Fibroblast of peridontal ligament (primary cell): Measurements from ENCODE around the gene ERBB4.
"Not testable (repeated sequence)": the region's sequence is repeated elsewhere in the genome, so short reads cannot be mapped to it uniquely, and the experiment has no call there.

Experiments used
- DNase-seq: peaks from one replicate; pipeline ENCODE4 v3.0.0-alpha.2; 2010; ENCODE audit errors: extremely low read depth

The ERBB4 gene

DNA sequence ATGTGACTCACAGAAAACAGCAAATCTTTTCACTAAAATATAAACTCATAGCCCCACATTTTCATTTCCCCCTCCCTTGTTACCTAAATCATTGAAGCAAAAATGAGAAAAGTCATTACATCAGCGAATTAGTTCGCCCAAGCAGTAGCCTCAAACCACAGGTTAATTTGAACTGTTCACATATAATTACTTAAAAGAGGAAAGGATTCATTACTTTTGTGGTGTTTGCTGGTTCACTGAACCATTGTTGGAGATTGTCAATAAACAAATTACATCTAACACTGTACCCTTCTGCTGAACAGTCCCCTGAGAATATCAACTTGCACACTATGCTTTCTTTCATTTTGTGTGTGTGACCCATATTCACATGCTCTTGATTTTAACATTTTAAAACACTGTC lies 238.7 kb downstream of the ERBB4 start:
- DNase-seq: no peak

DNA sequence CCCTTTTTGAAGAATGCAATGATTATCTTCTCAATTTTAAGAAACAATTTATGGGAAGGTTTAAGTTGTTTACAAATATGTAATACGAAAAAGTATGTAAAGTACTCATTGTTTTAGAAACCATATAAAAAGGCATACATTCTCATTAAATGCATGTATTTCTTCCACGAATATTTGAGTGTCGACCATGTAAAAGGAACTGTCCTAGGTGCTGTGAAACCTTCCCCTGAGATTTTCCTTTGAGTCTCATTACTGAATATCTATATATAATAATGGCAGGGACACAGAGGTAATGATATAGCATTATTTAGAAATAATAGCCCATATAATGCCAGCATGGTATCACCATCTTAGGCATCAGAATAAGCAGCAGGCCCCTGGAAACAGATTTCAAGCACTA lies 239.3 kb downstream of the ERBB4 start:
- DNase-seq: no peak

DNA sequence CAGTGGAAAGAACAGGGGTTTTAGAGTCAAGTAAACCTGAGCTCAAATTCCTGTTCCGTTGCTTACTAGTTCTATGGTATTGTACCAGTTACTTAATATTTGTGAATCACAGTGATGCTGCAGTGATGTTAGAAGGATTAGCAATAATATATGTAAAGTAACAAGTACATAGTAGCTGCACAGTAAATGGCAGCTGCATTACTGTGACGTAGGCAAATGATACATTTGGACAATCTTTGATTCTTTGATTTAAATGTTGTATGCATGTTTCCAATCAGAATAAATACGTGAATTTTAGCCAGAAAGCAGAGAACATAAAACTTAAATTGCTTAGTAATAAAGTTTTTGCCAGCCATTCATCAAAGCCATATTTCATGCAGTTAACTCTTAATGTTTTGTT lies 243.0 kb downstream of the ERBB4 start:
- DNase-seq: no peak

DNA sequence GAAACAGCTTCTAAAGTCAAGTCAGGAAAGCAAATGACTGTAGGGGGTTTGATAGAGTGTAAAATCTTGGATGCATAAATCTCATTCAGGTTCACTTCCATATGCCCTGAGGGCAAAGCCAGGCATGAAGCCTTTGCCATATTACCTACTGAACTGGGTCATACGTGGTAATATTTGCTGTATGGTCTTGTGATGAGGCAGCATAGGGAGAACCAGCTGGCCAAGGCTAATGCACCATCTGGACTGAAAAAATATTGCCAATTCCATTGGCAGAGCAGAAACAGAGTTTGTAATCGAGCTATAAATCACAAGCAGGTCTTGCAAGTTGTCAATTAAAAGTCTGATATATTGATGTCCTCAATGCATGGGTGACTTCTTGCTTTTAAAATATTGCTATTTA lies 243.8 kb downstream of the ERBB4 start:
- no peak for DNase-seq

DNA sequence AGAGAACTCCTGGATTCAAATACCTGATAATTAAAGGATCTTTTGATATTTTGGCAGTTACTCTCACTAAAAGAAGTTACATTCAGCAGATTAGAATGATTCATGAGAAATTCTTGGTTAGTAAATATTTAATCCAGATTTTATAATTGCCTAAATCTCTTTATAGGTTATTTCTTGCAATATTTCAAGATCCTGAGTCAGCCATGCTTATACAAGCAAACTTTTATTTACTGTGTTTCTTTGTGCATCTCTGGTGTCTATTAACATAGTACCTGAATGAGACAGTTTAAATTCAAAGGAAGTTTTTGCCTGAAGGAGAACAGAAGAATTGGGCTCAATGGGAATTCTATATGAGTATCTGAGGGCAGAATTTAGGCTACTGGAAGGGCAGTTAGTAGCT lies 249.3 kb downstream of the ERBB4 start:
- DNase-seq: no peak

DNA sequence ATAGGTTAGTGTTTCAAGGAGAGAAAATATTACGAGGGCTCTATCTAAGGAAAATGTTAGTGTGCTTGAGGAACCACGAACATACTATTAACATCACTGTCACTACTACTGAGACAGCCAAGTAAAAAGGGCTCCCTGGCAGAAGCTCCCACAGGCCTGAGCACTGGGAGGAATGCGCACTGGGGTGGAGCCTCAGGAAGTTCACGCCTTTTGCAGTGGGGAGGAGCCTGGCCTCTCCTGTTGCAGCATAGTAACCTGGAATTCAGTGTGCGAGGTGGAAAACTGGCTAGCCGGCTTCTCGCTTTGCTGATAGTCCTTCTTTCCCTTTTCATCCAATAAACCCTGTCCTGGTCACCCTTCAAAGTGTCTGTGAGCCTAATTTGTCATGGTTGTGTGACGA lies 250.3 kb downstream of the ERBB4 start:
- DNase-seq: no peak

DNA sequence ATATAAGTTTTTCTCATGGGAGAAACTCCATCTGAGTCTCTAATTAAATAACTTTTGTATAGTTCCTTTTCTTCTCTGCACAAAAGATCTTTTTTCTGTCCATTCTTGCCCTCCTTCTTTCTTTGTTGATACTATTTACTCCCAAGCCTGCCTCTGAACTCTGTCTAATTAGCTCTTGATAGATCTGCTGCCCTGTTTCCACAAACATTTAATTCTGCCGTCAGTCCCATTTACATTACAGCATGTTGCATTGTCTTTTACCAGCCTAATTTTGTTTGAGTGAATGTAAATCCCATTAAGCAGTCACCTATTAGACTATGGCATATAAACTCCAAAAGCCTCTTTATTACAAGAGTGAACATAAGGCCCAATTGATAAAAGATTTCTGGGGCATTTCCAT lies 254.4 kb downstream of the ERBB4 start:
- DNase-seq: no peak

DNA sequence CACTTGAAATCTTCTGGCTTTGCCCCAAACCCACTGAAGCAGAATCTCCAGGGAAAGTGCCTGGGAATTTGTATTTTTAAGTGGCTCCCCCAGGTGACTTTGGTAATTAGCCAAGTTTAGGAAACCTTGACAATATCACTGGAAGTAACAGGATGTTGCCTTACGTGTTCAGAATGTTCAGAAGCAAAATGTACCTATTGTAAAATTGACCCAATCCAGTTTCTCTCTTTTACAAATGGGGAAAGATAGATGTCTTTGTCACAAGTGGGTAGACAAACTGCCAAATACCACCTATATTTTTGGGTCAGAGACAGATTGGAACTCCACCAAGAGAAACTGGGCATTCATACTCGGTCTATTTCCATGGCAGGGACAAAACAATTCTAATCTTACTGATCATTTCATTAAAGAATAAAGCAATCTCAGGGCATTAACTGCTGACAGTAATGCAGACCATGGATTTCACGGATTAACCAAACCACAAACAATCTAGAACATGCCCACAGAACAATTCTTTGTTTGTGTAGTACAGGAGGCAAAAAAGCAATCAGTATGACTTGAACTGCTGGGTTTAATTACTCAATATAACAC lies 255.8 kb downstream of the ERBB4 start:
- no peak for DNase-seq

DNA sequence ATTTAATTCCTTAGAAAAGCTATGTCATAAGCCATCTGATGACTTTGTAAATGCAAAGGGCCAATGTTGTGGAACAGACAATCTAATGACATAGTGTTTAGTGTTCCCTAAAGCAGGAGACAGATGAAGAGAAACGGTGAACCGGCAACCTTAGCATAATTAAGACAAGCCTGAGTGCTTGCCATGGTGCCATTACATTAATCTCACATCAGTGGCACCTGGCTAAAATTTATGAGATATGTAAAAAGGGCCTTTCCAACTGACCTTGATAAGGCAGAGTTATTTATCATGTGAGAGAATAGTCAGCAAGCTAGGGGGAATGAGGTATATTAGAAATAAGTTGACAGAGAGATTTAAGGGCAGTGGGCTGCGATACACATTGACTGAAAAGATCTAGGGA lies 261.8 kb downstream of the ERBB4 start:
- DNase-seq: no peak

DNA sequence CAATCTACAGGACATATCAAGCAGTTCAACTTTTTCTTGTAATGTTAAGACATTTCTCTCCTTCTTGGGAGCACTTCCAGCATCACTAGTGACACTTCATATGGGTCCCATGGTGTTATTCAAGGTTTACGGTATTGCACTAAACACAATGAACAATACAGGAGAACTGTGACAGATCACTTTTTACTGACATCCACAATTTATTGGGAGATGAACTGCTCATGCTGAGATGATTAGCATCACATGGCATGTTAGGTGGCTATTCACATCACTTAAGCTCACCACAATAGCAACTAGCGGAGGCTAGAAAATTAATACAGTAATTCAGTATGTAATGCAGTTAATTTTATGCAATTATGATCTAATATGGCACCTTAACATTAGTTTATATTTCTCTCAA lies 264.4 kb downstream of the ERBB4 start:
- DNase-seq: no peak

DNA sequence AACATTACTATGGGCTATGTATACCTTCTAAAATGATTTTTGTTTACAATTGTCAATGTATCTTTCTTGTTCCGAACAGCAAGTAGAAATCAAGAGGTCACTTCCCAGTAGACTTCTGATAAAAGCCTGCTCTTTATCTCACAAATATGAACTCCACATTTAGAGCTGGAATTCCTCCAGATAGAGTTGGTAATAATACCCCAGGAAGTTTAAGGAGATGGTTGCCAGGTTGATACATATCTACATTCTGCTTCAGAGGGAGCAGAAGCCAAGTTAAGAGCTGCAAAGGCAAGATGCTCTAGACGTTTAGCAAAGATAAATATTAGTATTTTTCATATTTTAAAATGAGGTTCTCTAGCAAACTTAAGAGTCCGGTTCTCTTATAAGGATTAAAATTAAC lies 267.0 kb downstream of the ERBB4 start:
- no peak for DNase-seq

DNA sequence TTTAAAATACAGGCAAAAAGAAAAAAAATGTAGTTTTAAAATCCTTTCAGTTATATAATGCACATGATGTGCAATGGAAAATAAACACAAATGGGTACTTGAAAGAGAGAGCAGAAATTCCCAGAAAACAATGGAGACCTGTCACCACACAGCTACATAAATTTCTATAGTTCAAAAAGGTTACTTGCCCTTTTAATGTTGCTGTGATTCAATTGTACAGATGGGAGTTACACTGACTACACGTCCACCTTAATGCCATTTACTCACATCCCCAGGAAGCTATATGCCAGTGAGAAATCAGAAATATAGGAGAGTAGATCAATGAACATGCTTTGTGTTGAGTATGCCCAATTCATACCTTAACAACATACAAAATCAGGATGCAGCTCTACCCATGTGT lies 269.6 kb downstream of the ERBB4 start:
- DNase-seq: no peak

DNA sequence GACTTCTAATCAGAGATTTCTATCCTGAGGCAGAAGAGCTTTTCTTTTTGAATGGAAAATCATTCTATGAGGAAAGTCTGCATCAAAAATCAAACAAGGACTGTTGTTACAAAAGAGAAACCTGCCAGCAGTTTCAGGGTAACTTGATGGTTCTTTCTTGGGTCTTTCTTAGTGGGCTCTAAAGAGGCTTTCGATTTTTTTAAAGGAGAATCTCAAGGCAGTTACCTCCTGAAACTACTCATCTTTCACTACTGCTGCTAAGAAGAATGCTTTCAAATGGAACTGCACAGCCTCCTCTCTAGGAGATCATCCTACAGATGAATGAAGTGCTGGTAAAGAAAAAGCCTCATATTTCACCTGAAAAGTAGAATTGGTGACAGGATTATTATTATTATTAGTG lies 272.3 kb downstream of the ERBB4 start:
- no peak for DNase-seq

DNA sequence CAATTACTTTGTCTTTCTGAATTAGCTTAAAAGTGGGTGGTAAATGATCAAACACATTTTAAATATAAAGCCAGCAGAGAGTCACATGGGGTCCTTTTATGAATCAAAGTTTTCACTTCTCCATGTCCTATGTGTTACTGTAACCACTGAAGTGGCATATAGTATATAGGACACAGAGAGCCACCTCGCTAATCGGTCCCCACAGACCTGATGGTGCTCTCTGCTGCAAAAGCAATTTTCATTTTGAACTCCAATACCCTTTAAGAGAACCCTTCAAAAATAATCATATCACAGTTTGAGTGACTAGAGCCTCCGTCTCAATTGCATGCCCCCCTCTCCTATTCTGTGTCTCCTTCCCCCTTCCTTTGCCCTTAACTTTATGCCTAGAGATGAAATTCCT lies 272.8 kb downstream of the ERBB4 start:
- DNase-seq: no peak

DNA sequence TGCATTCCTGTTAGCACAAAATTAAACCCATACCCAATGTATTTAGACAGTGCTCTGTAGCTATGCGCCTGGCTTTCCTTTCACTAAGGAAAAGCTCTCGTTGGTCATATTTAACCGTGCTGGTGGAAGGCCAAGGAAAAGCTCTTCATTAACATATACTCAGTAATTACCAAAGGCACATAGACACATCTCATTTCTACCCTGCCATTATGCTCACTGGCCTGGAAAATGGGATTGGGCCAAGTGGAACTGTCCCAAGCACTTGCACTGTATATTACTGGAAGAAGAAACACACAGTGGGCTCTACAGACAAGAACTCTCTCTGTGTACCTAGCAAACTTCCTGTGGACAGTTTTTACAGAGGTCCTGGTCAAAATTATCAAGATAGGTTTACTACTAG lies 274.4 kb downstream of the ERBB4 start:
- DNase-seq: no peak

DNA sequence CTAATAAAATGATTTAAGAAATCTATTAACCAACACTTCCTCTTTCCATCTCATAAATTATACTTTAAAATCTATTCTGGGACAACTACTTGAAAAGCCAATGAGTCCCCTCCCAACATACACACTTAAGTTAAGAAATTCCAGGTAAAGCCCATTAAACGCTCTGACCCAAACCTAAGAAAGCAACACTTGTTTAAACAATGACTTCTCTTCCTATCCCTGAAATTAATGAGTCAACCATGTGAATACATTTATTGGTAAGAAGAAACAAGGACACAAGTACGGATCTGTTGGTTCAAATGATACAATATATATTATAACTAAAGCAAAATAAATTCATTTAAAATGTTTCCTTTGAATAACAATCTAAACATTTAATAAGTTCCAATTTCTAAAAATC lies 279.4 kb downstream of the ERBB4 start:
- no peak for DNase-seq

DNA sequence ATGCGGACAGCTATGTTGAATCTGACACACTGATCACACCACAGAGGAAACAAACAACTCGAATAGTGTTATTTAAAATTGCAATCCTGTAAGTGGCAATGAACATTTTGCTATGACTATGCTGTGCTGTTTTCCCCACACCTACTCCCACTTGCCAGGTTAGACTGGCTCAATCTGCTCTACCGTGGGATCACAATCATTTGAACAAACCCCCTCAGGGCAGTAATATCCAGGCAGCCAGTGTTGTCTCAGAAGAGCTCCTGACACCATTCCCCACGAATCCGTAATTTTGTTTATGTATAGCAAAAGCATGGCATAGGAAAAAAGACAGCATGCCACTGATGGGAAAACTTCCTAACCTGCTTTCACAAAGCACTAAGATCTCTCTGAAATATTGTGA lies 284.3 kb downstream of the ERBB4 start:
- DNase-seq: no peak

DNA sequence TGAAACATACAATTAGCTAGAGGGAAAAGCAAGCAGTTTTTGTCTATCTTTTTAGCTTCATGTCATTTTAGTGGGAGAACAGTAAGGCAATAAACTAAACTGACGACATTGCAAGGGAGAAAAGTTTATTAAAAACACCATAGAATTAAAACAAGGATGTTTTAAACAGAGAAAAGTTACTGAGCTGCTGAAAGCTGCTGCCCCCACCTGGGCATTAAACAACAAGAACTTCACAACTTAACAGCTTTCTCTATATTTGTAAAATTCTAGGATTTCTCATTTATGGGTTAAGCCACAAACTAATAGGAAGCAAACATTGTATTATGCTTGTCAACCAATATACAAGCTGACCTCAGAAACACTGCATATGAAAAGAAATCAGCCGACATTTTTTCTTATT lies 289.2 kb downstream of the ERBB4 start:
- peak; percentile 76 for DNase-seq

DNA sequence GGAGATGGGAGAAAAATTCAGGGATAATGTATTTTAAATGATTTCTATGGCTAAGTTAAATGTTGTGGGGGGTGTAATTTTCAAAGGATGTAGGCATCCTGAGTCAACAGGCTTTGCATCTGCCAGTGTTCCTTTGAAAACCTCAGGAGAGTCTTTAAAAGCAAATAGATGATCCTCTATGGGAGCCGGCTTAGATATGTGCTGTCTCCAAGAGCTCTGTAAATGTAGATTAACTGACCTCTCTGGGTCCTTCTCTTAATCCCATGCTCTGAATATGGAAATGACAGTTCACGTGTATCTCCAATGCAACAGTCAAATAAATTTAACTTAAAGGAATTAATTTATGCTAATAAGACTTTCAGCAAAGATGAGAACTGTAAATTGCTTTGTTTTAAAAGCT lies 292.7 kb downstream of the ERBB4 start:
- DNase-seq: no peak

DNA sequence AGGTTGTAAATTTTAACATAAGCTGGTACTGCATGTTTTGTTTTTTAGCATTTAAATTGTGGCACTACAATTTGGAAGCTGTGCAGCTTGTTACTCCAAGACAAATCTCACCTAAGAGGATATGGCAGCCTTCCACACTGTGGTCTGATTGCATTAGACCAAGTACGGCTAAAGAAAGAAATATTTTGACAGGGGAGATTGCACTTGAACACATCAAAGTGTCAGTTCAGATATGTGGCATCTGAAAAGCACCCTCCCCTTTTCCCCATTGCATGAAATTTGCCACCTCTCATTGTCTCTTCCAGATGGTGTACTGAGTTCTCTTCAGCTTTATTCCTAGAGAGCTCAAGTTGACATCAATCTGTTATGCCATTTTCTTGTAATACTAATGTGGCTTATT lies 295.9 kb downstream of the ERBB4 start:
- DNase-seq: no peak

DNA sequence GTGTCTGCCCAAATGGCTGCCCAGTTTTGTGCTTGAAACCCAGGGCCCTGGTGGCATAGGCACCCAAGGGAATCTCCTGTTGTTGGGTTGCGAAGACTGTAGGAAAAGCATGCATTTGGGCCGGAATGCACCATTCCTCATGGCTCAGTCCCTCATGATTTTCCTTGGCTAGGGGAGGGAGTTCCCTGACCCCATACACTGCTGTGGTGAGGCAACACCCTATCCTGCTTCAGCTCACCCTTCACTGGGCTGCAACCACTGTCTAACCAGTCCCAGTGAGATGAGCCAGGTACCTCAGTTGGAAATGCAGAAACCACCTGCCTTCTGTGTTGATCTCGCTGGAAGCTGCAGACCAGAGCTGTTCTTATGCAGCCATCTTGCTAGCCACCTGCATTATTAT lies 300.4 kb downstream of the ERBB4 start:
- not testable (repeated sequence) for DNase-seq

DNA sequence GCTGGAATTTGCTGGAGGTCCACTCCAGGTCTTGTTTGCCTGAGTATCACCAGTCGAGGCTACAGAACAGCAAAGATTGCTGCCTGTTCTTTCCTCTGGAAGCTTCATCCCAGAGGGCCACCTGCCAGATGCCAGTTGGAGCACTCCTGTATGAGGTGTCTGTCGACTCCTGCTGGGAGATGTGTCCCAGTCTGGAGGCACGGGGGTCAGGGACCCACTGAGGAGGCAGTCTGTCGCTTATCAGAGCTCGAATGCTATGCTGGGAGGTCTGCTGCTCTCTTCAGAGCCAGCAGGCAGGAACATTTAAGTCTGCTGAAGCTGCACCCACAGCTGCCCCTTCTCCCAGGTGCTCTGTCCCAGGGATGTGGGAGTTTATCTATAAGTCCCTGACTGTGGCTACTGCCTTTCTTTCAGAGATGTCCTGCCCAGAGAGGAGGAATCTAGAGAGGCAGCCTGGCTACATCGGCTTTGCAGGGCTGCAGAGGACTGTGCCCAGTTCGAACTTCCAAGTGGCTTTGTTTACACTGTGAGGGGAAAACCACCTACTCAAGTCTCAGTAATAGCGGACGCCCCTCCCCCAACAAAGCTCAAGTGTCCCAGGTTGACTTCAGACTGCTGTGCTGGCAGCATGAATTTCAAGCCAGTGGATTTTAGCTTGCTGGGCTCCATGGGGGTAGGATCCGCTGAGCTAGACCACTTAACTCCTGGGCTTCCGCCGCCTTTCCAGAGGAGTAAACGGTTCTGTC lies 301.1 kb downstream of the ERBB4 start:
- no peak for DNase-seq

DNA sequence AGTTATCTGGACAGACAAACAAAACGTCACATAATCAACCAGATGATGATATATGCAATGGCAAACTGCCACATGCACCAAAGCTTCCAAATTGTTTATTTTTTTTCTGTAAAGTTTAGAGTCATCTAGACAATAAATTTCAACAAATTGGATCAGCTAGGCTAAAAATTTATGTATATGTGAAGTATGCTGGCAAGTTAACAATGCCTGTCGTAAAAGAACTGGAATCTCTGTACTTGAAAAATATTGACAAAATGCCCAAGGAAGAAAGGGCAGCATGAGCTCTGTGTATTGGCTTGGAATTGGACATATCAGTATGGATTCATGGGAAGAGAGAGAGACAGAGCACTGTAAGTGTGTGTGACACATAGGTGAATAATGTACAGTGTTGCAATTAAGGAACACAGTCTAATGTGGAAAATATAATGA lies 309.8 kb downstream of the ERBB4 start:
- peak; percentile 38 for DNase-seq

DNA sequence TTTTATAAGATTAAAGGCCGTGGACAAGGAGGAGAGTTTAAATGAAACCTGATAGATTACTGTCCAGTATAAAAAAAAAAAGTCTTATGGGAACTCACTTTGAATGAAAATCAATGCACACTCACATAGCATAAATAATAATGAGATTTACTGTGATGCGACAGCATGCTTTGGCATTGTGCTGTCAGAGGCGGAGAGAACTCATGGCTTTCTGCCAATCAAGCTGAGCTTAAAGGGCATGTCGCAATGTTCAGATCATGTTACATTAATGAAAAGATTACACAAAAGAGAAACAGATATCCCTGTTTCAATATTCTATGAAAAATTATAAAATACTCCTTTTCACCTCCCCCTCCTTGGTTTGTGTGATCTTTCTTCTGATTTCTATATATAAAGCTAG lies 310.8 kb downstream of the ERBB4 start:
- peak; percentile 94 for DNase-seq
